Stomach (tissue), 9 donors: ENCODE results near the gene TMCC2. TPM values are rescaled to one million over a fixed set of nuclear protein-coding genes. Genes with fewer than 3 reads are reported as not detected.

Experiments
- DNase-seq, 2 donors: peaks; one replicate each; pipeline versions ENCODE4 v3.0.0 to v3.0.0-alpha.2; 2013 to 2019
- H3K27ac ChIP-seq, 5 donors: fragments of 200-600 bp in 4 of 5; sonication (generic) in 4 of 5; one replicate each; pipeline ENCODE4 v1.5.1; 2013 to 2019; ENCODE audit warnings: mild to moderate bottlenecking in 1 of 5, moderate library complexity in 1 of 5
- H3K27me3 ChIP-seq, 3 donors: fragments of 200-600 bp; sonication (generic); one replicate each; pipeline ENCODE4 v1.5.1; 2017 to 2019; ENCODE audit warnings: mixed run types in 1 of 3
- H3K36me3 ChIP-seq, 4 donors: fragments of 200-600 bp; sonication (generic); 1 replicate in 3 of 4; 2 replicates in 1 of 4; pipeline ENCODE4 v1.5.1; 2016 to 2019
- H3K4me1 ChIP-seq, 4 donors: fragments of 200-600 bp; sonication (generic); one replicate each; pipeline ENCODE4 v1.5.1; 2016 to 2019
- H3K4me3 ChIP-seq, 4 donors: fragments of 200-600 bp; sonication (generic) in 3 of 4; one replicate each; pipeline ENCODE4 v1.5.1; 2016 to 2019; ENCODE audit warnings: mild to moderate bottlenecking in 1 of 4
- H3K9me3 ChIP-seq, 4 donors: fragments of 200-600 bp; sonication (generic); one replicate each; pipeline ENCODE4 v1.5.1; 2016 to 2019
- EP300 ChIP-seq: sonication (generic); formaldehyde crosslinking; IDR thresholded peaks from one replicate; pipeline ENCODE4 v1.6.1; 2017; ENCODE audit warnings: antibody characterized with exemption
- POLR2A ChIP-seq, 4 donors: fragments of 450-650 bp; IDR thresholded peaks; one replicate each; pipeline ENCODE4 v1.6.1; 2016; ENCODE audit warnings: antibody characterized with exemption in 4 of 4, control low read depth in 2 of 4, mild to moderate bottlenecking in 1 of 4, moderate library complexity in 1 of 4
- POLR2AphosphoS5 ChIP-seq, 3 donors: sonication (generic); formaldehyde crosslinking; IDR thresholded peaks; one replicate each; pipeline ENCODE4 v1.6.1; 2016; ENCODE audit warnings: antibody characterized with exemption in 3 of 3
- WGBS, 5 donors: extraction: QIAGEN DNeasy Blood & Tissue Kit in 3 of 5; methylation state at CpG; one replicate each; pipeline versions ENCODE4 v1.1.5 to v1.1.7; 2013 to 2018; 5-methylcytosine and 5-hydroxymethylcytosine counted together
- intact Hi-C: fragments of 100-400 bp; cut with DNase I; formaldehyde crosslinking; loops from one replicate; pipeline ENCODE4 v1.15.1; 2023; ENCODE audit warnings: low total_unique reads
- polyA plus RNA-seq, 3 donors: library from polyadenylated mRNA; stranded (reverse); fragments of 200-250 nt; gene quantifications; one replicate each; pipeline ENCODE4 v1.2.3, GENCODE V29; 2013
- total RNA-seq, 5 donors: library from RNA; depleted of rRNA; stranded (reverse); fragments of >200 nt; gene quantifications; one replicate each; pipeline versions ENCODE4 v1.1.0 to v1.2.3, GENCODE V29; 2014 to 2016
- TF ChIP-seq, protein P1 (sequence below), 7 experiments: fragments of 450-650 bp in 4 of 7; fragments of 200-600 bp in 3 of 7; sonication (generic) in 3 of 7; IDR thresholded peaks; one replicate each; pipeline ENCODE4 v1.5.1; 2016 to 2019; ENCODE audit warnings: antibody characterized with exemption in 7 of 7, control low read depth in 2 of 7, mild to moderate bottlenecking in 1 of 7
- donor health status: healthy with polysubstance abuse.
- donor health status: Bipolar disorder and iron deficiency.
- donor health status: healthy.

Gene TMCC2
- total and polyA plus RNA-seq, 8 donors: 0.45 to 3.1 (median 1.5) TPM; not detected in 2

DNA sequence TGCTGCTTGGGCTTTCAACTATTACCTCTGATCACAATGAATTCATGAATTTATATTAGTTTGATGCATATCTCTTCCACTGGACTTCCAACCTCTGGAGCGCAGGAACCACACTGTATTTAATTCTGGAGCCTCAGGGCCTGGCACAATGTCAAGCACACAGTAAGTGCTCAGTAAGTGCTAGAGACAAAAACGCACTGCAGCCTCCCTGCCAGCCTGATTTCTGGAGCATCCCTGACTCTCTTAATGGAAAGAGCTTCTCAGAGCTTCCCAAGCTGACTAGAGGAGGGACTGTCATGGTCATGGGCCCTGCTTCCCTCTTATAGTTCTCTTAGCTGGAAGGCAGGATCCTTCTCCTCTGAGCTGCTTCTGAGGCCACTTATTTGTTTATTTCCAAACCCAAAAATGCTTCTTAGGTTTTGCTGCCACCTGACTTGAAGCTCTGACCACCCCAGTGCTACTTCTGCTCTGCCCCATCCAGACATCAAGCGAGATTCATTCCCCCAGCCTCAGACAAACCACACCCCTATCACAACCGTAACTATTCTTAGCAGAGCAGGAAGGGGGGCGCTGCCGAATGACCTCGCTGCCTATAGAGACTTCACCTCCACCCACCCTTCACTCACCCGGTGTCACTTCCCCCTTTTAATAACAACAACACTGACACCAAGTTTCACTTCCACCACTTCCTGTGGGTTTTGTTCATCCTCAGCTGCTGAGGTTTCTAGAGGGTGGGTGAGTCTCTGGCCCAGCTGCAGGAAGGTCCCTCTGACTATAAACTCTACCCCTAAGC, 60.2 kb downstream of the TMCC2 start:
- TF ChIP-seq, protein P1, sequence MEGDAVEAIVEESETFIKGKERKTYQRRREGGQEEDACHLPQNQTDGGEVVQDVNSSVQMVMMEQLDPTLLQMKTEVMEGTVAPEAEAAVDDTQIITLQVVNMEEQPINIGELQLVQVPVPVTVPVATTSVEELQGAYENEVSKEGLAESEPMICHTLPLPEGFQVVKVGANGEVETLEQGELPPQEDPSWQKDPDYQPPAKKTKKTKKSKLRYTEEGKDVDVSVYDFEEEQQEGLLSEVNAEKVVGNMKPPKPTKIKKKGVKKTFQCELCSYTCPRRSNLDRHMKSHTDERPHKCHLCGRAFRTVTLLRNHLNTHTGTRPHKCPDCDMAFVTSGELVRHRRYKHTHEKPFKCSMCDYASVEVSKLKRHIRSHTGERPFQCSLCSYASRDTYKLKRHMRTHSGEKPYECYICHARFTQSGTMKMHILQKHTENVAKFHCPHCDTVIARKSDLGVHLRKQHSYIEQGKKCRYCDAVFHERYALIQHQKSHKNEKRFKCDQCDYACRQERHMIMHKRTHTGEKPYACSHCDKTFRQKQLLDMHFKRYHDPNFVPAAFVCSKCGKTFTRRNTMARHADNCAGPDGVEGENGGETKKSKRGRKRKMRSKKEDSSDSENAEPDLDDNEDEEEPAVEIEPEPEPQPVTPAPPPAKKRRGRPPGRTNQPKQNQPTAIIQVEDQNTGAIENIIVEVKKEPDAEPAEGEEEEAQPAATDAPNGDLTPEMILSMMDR (IDR thresholded peaks at IDR 0.05): no peak
- TF ChIP-seq EP300 (no peak), POLR2A (IDR thresholded peaks at IDR 0.05) (no peak), POLR2AphosphoS5 (IDR thresholded peaks at IDR 0.05) (no peak)
- intact Hi-C loops: no loop called here
- Histone ChIP-seq H3K4me1 (peaks cover 13 to 45% (median 29%) of the 10 kb centered on the region in 4 donors), H3K4me3 (no peak overlapping the region), H3K9me3 (no peaks in the 10 kb centered on the region), H3K27me3 (no peaks in the 10 kb centered on the region), H3K36me3 (no peaks in the 10 kb centered on the region), H3K27ac (peak overlapping the region in 3 of 5 donors; percentile 44 to 73 (median 71))
- WGBS, 5 donors: 52 to 59% (median 56%) methylated on average over 8 of the region's 8 CpGs
- peak; percentile 56 to 84 for DNase-seq

- Histone ChIP-seq H3K27me3 (no peaks in the 10 kb centered on the region), H3K4me3 (no peak overlapping the region), H3K36me3 (no peaks in the 10 kb centered on the region), H3K4me1 (peaks cover 6 to 30% (median 15%) of the 10 kb centered on the region in 4 donors), H3K9me3 (no peaks in the 10 kb centered on the region), H3K27ac (no peak overlapping the region)
- WGBS, 5 donors: 81 to 93% (median 88%) methylated on average over 6 of the region's 6 CpGs
- DNase-seq: no peak
- intact Hi-C loops: no loop called here
- no peak for TF ChIP-seq POLR2A (IDR thresholded peaks at IDR 0.05)
- TF ChIP-seq, protein P1 (IDR thresholded peaks at IDR 0.05): no peak
- no peak for TF ChIP-seq POLR2AphosphoS5 (IDR thresholded peaks at IDR 0.05)
- no peak for TF ChIP-seq EP300
Observed at GRCh38 chr1:205291596-205291995, 63.9 kb downstream of the TMCC2 start.

DNA sequence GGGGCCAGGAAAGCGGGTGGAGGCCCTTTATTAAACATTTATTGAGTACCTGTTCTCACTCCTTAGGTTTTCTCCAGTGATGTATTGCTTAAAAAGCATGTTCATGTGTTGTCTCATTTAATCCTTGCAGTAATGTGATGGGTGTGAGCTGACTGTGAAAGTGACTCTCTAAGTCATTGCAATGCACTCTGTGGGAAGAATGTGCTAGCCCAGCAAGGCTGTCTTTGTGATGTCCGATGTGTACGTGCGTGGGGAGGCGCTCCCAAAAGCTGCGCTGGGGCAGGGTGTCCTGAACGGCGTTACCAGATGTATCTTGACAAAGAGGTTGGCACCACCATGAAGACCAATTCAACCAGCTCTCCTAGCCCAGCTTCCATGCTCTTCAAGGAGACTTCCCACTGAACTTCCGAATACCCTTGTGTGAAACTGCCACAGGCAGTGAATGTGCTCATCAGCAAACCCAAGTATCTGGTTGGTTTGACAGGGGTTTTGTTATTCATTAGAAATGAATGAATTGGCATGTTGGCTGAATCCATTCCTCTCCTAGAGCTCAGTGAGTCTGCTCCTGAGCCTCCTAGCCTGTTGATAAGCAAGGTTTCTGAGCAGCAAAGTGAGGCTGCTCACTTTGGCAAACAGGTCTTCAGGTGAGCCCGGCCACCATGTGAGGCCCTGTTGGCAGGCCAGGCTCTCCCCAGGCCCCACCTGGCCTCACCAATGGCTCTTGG, 65.8 kb downstream of the TMCC2 start:
- H3K36me3 ChIP-seq: no peaks in the 10 kb centered on the region
- H3K9me3 ChIP-seq: no peaks in the 10 kb centered on the region
- intact Hi-C loops: no loop called here
- H3K27me3 ChIP-seq: no peaks in the 10 kb centered on the region
- 90 to 97% (median 95%) methylated on average over 10 of the region's 10 CpGs for WGBS, 5 donors
- H3K4me3 ChIP-seq: no peak overlapping the region
- peaks cover 0 to 14% (median 6%) of the 10 kb centered on the region in 4 donors for H3K4me1 ChIP-seq
- TF ChIP-seq POLR2AphosphoS5 (IDR thresholded peaks at IDR 0.05): no peak
- no peak for TF ChIP-seq EP300
- TF ChIP-seq POLR2A (IDR thresholded peaks at IDR 0.05): no peak
- TF ChIP-seq, protein P1 (IDR thresholded peaks at IDR 0.05): no peak
- peak overlapping the region; percentile 16 to 70 (median 64) for H3K27ac ChIP-seq
- DNase-seq: no peak

- no peak for TF ChIP-seq POLR2A (IDR thresholded peaks at IDR 0.05)
- no peak for TF ChIP-seq POLR2AphosphoS5 (IDR thresholded peaks at IDR 0.05)
- TF ChIP-seq, protein P1 (IDR thresholded peaks at IDR 0.05): no peak
- TF ChIP-seq EP300: no peak
- Histone ChIP-seq H3K4me1 (peaks cover 0 to 14% (median 6%) of the 10 kb centered on the region in 4 donors), H3K36me3 (no peaks in the 10 kb centered on the region), H3K27me3 (no peaks in the 10 kb centered on the region), H3K9me3 (no peaks in the 10 kb centered on the region), H3K27ac (peak overlapping the region; percentile 16 to 70 (median 64)), H3K4me3 (no peak overlapping the region)
- WGBS, 5 donors: 53 to 75% (median 70%) methylated on average over 6 of the region's 6 CpGs
- DNase-seq: peak in 1 of 2 donors; percentile 76
- intact Hi-C loops: no loop called here
Observed at GRCh38 chr1:205294175-205294917, 66.6 kb downstream of the TMCC2 start.
